Esophagus muscularis mucosa (tissue), 3 donors: ENCODE data around the gene PRRC2B.

Experiments used
- POLR2AphosphoS5 ChIP-seq, 2 donors: sonication (generic); formaldehyde crosslinking; IDR thresholded peaks; one replicate each; pipeline ENCODE4 v1.6.1; 2017; ENCODE audit warnings: antibody characterized with exemption in 2 of 2
- TF ChIP-seq, protein P1 (sequence below), 3 experiments: fragments of 200-600 bp in 2 of 3; fragments of 450-650 bp in 1 of 3; sonication (generic) in 2 of 3; IDR thresholded peaks; one replicate each; pipeline ENCODE4 v1.5.1; 2017 to 2019; ENCODE audit warnings: antibody characterized with exemption in 3 of 3, mild to moderate bottlenecking in 2 of 3, moderate library complexity in 1 of 3

DNA sequence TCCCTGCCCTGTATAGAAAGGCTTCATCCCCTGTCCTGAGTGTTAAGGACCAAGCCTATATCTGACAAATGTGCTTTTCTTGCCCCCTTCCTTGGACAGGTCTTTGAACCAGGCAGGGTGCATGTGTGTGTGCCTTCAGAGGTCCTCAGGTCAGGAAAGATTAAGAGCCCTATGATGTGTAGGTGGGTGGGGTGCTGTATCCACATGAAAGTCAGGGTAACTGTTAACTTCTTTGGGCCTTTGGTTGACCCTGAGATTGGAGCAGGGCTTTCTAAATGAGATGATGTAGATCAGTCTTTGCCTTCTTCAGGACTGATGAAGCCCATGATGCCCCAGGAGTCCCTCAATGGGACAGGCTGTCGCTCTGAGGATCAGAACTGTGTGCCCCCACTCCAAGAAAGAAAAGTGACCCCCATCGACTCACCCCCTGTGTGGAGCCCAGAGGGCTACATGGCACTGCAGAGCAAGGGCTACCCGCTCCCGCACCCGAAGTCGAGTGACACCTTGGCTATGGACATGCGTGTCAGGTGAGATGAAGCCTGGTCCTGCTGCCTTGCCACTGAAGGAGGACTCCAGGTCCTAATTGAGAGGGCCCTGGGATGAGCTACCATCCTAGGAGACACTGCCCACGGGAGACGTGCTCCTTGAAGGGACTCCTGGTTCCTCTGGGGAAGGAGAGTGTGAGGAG lies 79.5 kb downstream of the PRRC2B start:
- TF ChIP-seq POLR2AphosphoS5 (IDR thresholded peaks at IDR 0.05) = no peak
- TF ChIP-seq, protein P1, sequence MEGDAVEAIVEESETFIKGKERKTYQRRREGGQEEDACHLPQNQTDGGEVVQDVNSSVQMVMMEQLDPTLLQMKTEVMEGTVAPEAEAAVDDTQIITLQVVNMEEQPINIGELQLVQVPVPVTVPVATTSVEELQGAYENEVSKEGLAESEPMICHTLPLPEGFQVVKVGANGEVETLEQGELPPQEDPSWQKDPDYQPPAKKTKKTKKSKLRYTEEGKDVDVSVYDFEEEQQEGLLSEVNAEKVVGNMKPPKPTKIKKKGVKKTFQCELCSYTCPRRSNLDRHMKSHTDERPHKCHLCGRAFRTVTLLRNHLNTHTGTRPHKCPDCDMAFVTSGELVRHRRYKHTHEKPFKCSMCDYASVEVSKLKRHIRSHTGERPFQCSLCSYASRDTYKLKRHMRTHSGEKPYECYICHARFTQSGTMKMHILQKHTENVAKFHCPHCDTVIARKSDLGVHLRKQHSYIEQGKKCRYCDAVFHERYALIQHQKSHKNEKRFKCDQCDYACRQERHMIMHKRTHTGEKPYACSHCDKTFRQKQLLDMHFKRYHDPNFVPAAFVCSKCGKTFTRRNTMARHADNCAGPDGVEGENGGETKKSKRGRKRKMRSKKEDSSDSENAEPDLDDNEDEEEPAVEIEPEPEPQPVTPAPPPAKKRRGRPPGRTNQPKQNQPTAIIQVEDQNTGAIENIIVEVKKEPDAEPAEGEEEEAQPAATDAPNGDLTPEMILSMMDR (IDR thresholded peaks at IDR 0.05) = no peak
